Calu3 (cell line): Measurements from ENCODE around the gene UBE2O. TPM values are rescaled to one million over a fixed set of nuclear protein-coding genes. Genes with fewer than 3 reads are reported as not detected.

ENCODE experiments used
- BruUV-seq: library from RNA; stranded (reverse); fragments of 400-500 nt; replicated peaks from 2 replicates; lab custom pipeline; 2021; lab: Mats Ljungman, UMichigan
- CTCF ChIA-PET: fragments of 300-600 bp; sonication (Branson Sonifier 250); formaldehyde crosslinking; loops from one replicate; lab custom pipeline; 2022; ENCODE audit warnings: antibody characterized with exemption; lab: Charles Lee
- DNase-seq: peaks from one replicate; pipeline ENCODE4 v3.0.0; 2022
- H3K27ac Mint-ChIP-seq: one replicate; pipeline ENCODE4 v1.8.0; 2022; ENCODE audit warnings: mixed read lengths; ENCODE audit not compliant: unreplicated experiment
- H3K27me3 Mint-ChIP-seq: one replicate; pipeline ENCODE4 v1.8.0; 2022; ENCODE audit warnings: mixed read lengths; ENCODE audit not compliant: unreplicated experiment
- H3K36me3 Mint-ChIP-seq: one replicate; pipeline ENCODE4 v1.8.0; 2022; ENCODE audit warnings: mild to moderate bottlenecking, moderate library complexity, mixed read lengths; ENCODE audit not compliant: insufficient read depth, unreplicated experiment
- H3K4me1 Mint-ChIP-seq: one replicate; pipeline ENCODE4 v1.8.0; 2022; ENCODE audit warnings: mild to moderate bottlenecking, low read depth, mixed read lengths; ENCODE audit not compliant: unreplicated experiment
- H3K4me3 Mint-ChIP-seq: one replicate; pipeline ENCODE4 v1.8.0; 2022; ENCODE audit warnings: mild to moderate bottlenecking, low read depth, moderate library complexity, mixed read lengths; ENCODE audit not compliant: unreplicated experiment
- H3K9me3 Mint-ChIP-seq: one replicate; pipeline ENCODE4 v1.8.0; 2022; ENCODE audit warnings: low read depth, mixed read lengths; ENCODE audit not compliant: unreplicated experiment
- intact Hi-C: fragments of 100-400 bp; cut with micrococcal nuclease; formaldehyde crosslinking; loops from one replicate; pipeline ENCODE4 v1.10.0; 2022; ENCODE audit not compliant: unreplicated experiment
- total RNA-seq: library from RNA; stranded (reverse); gene quantifications from 2 replicates; pipeline ENCODE4 v1.2.3, GENCODE V29; 2022
- TF ChIP-seq, protein P1 (sequence below): fragments of 200-600 bp; IDR thresholded peaks from one replicate; pipeline ENCODE4 v1.8.0; 2022; ENCODE audit warnings: antibody characterized with exemption; ENCODE audit not compliant: unreplicated experiment

Gene UBE2O
- total RNA-seq, 1 experiment from 2014 or later: 29.0 TPM

DNA sequence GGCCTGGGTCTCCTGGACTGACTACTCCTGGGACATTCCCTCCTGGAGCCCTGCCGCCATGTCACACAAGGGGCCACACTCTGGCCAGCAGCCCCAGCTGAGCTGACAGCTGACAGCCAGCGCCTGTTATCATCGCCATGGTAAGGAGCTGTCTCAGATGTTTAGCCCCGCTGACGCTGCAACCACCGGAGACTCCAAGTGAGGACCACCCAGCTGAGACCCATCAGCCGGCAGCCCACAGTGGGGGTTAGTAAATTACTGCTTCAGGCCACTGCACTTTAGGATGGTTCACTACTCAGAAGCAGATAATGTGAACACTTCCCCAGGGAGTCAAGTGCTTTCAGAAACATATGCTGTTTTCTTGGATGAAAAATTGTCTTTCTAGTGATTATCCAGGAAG, 83.1 kb downstream of the UBE2O start:
- BruUV-seq: no TSS peak
- H3K4me1 Mint-ChIP-seq: peaks cover 9% of the 10 kb centered on the region
- H3K27me3 Mint-ChIP-seq: no peaks in the 10 kb centered on the region
- DNase-seq: no peak
- intact Hi-C loops: no loop called here
- no peaks in the 10 kb centered on the region for H3K36me3 Mint-ChIP-seq
- TF ChIP-seq, protein P1, sequence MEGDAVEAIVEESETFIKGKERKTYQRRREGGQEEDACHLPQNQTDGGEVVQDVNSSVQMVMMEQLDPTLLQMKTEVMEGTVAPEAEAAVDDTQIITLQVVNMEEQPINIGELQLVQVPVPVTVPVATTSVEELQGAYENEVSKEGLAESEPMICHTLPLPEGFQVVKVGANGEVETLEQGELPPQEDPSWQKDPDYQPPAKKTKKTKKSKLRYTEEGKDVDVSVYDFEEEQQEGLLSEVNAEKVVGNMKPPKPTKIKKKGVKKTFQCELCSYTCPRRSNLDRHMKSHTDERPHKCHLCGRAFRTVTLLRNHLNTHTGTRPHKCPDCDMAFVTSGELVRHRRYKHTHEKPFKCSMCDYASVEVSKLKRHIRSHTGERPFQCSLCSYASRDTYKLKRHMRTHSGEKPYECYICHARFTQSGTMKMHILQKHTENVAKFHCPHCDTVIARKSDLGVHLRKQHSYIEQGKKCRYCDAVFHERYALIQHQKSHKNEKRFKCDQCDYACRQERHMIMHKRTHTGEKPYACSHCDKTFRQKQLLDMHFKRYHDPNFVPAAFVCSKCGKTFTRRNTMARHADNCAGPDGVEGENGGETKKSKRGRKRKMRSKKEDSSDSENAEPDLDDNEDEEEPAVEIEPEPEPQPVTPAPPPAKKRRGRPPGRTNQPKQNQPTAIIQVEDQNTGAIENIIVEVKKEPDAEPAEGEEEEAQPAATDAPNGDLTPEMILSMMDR: no peak
- H3K9me3 Mint-ChIP-seq: no peaks in the 10 kb centered on the region
- H3K27ac Mint-ChIP-seq: no peak overlapping the region
- CTCF ChIA-PET: interaction anchor here (0.6 to 1.7 kb wide), 9 partner anchors 11 to 390 kb away, joined by 3 to 12 read pairs (median 7); partner anchors contain the start of genes PRPSAP1 and SPHK1
- H3K4me3 Mint-ChIP-seq: no peak overlapping the region

DNA sequence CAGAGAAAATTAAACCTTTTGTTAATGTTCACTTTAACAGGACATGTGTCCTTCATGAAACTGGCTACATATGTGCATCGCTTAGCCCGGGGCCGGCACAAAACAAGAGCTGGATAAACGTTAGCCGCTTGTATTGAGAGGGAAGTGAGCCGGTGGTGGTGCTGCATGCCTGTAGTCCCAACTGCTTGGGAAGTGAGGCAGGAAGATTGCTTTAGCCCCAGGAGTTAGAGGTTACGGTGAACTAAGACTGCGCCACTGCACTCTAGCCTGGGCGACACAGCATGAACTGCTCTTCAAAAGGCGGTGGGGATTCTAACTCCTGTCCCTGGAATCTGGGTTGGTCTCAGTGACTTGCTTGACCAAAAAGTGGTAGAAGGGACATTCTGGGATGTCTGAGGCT, 83.6 kb downstream of the UBE2O start:
- Mint-ChIP-seq H3K4me1 (peaks cover 9% of the 10 kb centered on the region), H3K4me3 (no peak overlapping the region), H3K36me3 (no peaks in the 10 kb centered on the region), H3K9me3 (no peaks in the 10 kb centered on the region), H3K27ac (no peak overlapping the region), H3K27me3 (no peaks in the 10 kb centered on the region)
- CTCF ChIA-PET: interaction anchor here (0.6 to 1.6 kb wide), 2 partner anchors 11 to 389 kb away, joined by 6 to 12 read pairs; no protein-coding TSS in a partner anchor
- BruUV-seq: no TSS peak
- DNase-seq: no peak
- TF ChIP-seq, protein P1: no peak
- intact Hi-C loops: no loop called here

DNA sequence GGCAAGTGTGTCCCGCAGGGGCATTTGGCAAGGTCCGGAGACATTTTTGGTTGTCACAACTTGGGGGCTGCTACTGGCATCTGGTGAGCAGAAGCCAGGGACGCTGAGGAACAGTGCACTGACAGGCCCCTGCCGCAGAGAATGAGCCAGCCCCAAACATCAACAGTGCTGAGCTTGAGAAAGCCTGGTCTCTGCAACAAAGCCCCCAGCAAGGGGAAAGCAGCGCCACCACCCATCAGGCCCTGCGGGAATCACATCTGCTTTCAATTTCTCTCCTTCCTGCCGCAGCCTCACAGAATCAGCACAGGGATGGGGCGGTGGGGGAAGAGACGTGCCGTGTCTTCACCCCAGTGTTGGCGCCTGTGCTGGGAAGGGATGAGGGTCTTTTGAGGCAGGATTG, 84.4 kb downstream of the UBE2O start:
- Mint-ChIP-seq H3K4me1 (peaks cover 9% of the 10 kb centered on the region), H3K27ac (no peak overlapping the region), H3K36me3 (no peaks in the 10 kb centered on the region), H3K27me3 (no peaks in the 10 kb centered on the region), H3K4me3 (no peak overlapping the region), H3K9me3 (no peaks in the 10 kb centered on the region)
- CTCF ChIA-PET: interaction anchor here (0.5 kb wide), 1 partner anchor 291 kb away, joined by 5 read pairs; no protein-coding TSS in a partner anchor
- TF ChIP-seq, protein P1: no peak
- no TSS peak for BruUV-seq
- intact Hi-C loops: no loop called here
- DNase-seq: no peak

DNA sequence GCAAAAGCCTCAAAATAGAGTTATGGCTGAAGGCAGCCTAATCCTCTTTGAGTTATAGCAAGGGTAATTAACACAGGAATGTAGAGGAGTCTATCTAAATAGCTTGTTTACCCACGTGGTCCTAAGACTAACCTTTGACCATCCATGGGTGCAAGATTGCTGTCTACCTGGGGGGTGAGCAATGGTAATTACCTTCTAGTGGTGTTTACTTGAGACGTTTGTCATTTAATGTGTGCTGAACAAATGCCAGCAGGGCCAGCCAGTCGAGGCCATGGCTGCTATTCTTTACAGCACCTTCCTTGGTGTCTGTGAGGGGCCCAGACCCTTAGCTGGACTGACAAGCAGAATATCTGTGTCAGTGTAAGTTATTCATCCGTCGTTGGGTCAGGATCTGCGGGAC, 85.3 kb downstream of the UBE2O start:
- Mint-ChIP-seq H3K4me1 (peaks cover 9% of the 10 kb centered on the region), H3K9me3 (no peaks in the 10 kb centered on the region), H3K36me3 (no peaks in the 10 kb centered on the region), H3K27me3 (no peaks in the 10 kb centered on the region), H3K27ac (no peak overlapping the region), H3K4me3 (no peak overlapping the region)
- TF ChIP-seq, protein P1: no peak
- no peak for DNase-seq
- intact Hi-C loops: no loop called here
- CTCF ChIA-PET: no interaction called here
- no TSS peak for BruUV-seq
